Endodermal cell (in vitro differentiated cells): Measurements from ENCODE around the gene AK8. TPM values are rescaled to one million over a fixed set of nuclear protein-coding genes. Genes with fewer than 3 reads are reported as not detected.

Experiments used
- DNase-seq: peaks from one replicate; pipeline ENCODE4 v3.0.0-alpha.2; 2017
- H3K27ac ChIP-seq: 2 replicates; pipeline ENCODE4 v1.5.1; 2013; ENCODE audit warnings: mild to moderate bottlenecking, low read depth, low read length, moderate library complexity
- H3K27me3 ChIP-seq: 2 replicates; pipeline ENCODE4 v1.6.1; 2013; ENCODE audit warnings: mild to moderate bottlenecking, low read length, moderate library complexity; ENCODE audit not compliant: insufficient read depth, control insufficient read depth, poor library complexity, severe bottlenecking
- H3K36me3 ChIP-seq: 2 replicates; pipeline ENCODE4 v1.7.0; 2013; ENCODE audit warnings: mild to moderate bottlenecking, low read length, moderate library complexity; ENCODE audit not compliant: control insufficient read depth, insufficient read depth
- H3K4me1 ChIP-seq: one replicate; pipeline ENCODE4 v1.7.0; 2013; ENCODE audit warnings: low read length; ENCODE audit not compliant: control insufficient read depth, insufficient read depth
- H3K4me3 ChIP-seq: 2 replicates; pipeline ENCODE4 v1.5.1; 2013; ENCODE audit warnings: mild to moderate bottlenecking, low read length, moderate library complexity
- H3K9ac ChIP-seq: 2 replicates; pipeline ENCODE4 v1.6.1; 2013; ENCODE audit warnings: mild to moderate bottlenecking, low read length, moderate library complexity; ENCODE audit not compliant: poor library complexity, severe bottlenecking; ENCODE audit errors: extremely low read depth
- H3K9me3 ChIP-seq: 2 replicates; pipeline ENCODE4 v1.6.1; 2013; ENCODE audit warnings: mild to moderate bottlenecking, low read length, moderate library complexity; ENCODE audit not compliant: control insufficient read depth
- H3K27ac Mint-ChIP-seq: 2 replicates; pipeline ENCODE4 v1.8.0; 2020; ENCODE audit warnings: mixed read lengths
- H3K27me3 Mint-ChIP-seq: 2 replicates; pipeline ENCODE4 v1.8.0; 2021; ENCODE audit warnings: mild to moderate bottlenecking, mixed read lengths; ENCODE audit not compliant: insufficient read depth
- H3K36me3 Mint-ChIP-seq: 2 replicates; pipeline ENCODE4 v1.8.0; 2020; ENCODE audit warnings: low read depth, mixed read lengths
- H3K4me1 Mint-ChIP-seq: 2 replicates; pipeline ENCODE4 v1.8.0; 2020; ENCODE audit warnings: mixed read lengths
- H3K4me3 Mint-ChIP-seq: 2 replicates; pipeline ENCODE4 v1.8.0; 2020; ENCODE audit warnings: mild to moderate bottlenecking, moderate library complexity, mixed read lengths
- H3K9me3 Mint-ChIP-seq: 2 replicates; pipeline ENCODE4 v1.8.0; 2020; ENCODE audit warnings: mild to moderate bottlenecking, mixed read lengths
- WGBS, 2 experiments: methylation state at CpG; one replicate each; pipeline versions ENCODE4 v1.1.5 to v1.1.7; 2013; ENCODE audit warnings: missing lambda C conversion rate in 2 of 2, mixed read lengths in 1 of 2; ENCODE audit not compliant: insufficient coverage in 1 of 2, insufficient read length in 1 of 2; 5-methylcytosine and 5-hydroxymethylcytosine counted together
- total RNA-seq, 2 donors: library from RNA; stranded (reverse); fragmentation: NEBNext Ultra II Directional in 1 of 2; extraction: Animal tissue kit (Norgen Biotek cat#: 25700) in 1 of 2; gene quantifications; 2 replicates in 1 of 2; 3 replicates in 1 of 2; pipeline ENCODE4 v1.2.1, GENCODE V29; 2021
- TF ChIP-seq, protein P1 (sequence below): fragments of 200-600 bp; sonication (generic); conservative IDR thresholded peaks from 2 replicates; pipeline ENCODE4 v1.5.0; 2021; ENCODE audit warnings: antibody characterized with exemption, mild to moderate bottlenecking

Gene AK8
- total RNA-seq, 2 donors from 2014 or later, result 1.3 to 2.6 TPM

DNA sequence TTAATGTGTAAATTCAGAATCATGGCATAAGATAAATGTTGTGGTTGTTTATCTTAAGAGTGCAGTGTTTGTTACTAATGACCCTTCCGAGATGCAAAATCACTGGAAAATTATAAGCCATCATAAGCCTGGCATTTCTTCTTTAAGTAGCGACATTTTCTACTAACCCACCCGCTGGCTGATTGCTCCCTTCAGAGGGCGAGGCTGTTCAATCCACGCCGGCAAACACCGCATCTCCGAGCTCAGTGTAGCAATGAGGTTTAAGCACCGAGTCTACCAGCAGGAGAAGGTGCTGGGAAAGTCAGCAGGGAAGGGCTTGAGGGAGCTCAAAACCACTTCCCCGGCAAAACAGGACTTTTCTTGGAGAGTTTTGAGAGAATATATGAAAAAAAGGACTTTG lies 52.7 kb downstream of the AK8 start:
- DNase-seq, result no peak
- Mint-ChIP-seq H3K4me1 (no peaks in the 10 kb centered on the region), H3K9me3 (no peaks in the 10 kb centered on the region), H3K4me3 (no peak overlapping the region), H3K36me3 (no peaks in the 10 kb centered on the region), H3K27ac (no peak overlapping the region), H3K27me3 (peaks cover 1% of the 10 kb centered on the region)
- H3K4me3 ChIP-seq, result no peak overlapping the region
- no peak overlapping the region for H3K9ac ChIP-seq
- H3K27me3 ChIP-seq, result no peaks in the 10 kb centered on the region
- 82 to 86% methylated on average over 8 to 10 of the region's 10 CpGs for WGBS, 2 experiments
- no peaks in the 10 kb centered on the region for H3K9me3 ChIP-seq
- no peak overlapping the region for H3K27ac ChIP-seq
- TF ChIP-seq, protein P1, sequence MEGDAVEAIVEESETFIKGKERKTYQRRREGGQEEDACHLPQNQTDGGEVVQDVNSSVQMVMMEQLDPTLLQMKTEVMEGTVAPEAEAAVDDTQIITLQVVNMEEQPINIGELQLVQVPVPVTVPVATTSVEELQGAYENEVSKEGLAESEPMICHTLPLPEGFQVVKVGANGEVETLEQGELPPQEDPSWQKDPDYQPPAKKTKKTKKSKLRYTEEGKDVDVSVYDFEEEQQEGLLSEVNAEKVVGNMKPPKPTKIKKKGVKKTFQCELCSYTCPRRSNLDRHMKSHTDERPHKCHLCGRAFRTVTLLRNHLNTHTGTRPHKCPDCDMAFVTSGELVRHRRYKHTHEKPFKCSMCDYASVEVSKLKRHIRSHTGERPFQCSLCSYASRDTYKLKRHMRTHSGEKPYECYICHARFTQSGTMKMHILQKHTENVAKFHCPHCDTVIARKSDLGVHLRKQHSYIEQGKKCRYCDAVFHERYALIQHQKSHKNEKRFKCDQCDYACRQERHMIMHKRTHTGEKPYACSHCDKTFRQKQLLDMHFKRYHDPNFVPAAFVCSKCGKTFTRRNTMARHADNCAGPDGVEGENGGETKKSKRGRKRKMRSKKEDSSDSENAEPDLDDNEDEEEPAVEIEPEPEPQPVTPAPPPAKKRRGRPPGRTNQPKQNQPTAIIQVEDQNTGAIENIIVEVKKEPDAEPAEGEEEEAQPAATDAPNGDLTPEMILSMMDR, result no peak
- H3K4me1 ChIP-seq, result no peaks in the 10 kb centered on the region
- H3K36me3 ChIP-seq, result no peaks in the 10 kb centered on the region

DNA sequence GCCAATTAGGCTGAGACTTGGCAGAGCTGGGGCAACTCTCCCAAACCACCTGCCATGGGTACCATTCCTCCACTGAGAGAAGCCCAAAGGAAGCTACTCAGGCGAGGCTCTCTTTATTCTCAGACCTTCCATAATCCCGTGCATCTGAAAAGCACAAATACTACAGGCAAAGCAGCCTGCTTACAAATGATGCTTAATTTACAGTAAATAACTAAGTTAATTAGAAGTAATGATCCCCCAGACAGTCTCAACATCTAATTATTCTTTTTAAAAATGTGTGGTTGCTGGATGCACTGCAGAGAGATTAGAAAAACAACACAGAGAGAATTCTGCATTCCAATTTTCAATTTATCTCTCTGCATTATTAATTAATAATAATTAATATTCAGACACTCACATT lies 53.1 kb downstream of the AK8 start:
- H3K4me1 Mint-ChIP-seq, result no peaks in the 10 kb centered on the region
- no peak for DNase-seq
- Histone ChIP-seq H3K36me3 (no peaks in the 10 kb centered on the region), H3K9ac (no peak overlapping the region), H3K4me1 (no peaks in the 10 kb centered on the region), H3K4me3 (no peak overlapping the region), H3K27me3 (no peaks in the 10 kb centered on the region), H3K9me3 (no peaks in the 10 kb centered on the region), H3K27ac (no peak overlapping the region)
- 92% methylated on average over 2 of the region's 2 CpGs; no CpG with 5 or more reads in 1 of the 2 experiments for WGBS, 2 experiments
- peaks cover 1% of the 10 kb centered on the region for H3K27me3 Mint-ChIP-seq
- H3K4me3 Mint-ChIP-seq, result no peak overlapping the region
- no peak overlapping the region for H3K27ac Mint-ChIP-seq
- no peaks in the 10 kb centered on the region for H3K36me3 Mint-ChIP-seq
- H3K9me3 Mint-ChIP-seq, result no peaks in the 10 kb centered on the region
- TF ChIP-seq, protein P1, result no peak

DNA sequence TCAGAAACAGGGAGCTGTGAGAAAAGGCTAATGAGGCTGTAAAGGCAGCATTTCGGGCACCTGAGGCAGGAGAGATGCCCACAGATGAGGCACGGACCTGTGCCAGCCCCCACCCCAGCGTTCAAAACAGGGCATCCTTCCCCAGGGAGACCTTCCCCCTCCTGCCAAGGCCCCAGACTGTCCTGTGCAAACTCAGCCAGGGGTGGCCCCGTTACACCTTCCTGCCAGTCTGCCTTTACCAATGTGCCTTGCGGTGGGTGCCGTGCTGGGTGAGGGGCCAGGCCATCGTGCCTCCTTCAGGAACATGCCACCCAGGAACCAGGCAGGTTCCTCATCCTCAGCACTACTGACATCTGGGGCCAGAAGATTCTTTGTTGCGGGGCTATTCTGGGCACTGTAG lies 53.9 kb downstream of the AK8 start:
- WGBS, 2 experiments, result 91 to 94% methylated on average over 6 to 8 of the region's 8 CpGs
- Mint-ChIP-seq H3K36me3 (no peaks in the 10 kb centered on the region), H3K27ac (no peak overlapping the region), H3K4me3 (no peak overlapping the region), H3K9me3 (no peaks in the 10 kb centered on the region), H3K27me3 (peaks cover 1% of the 10 kb centered on the region), H3K4me1 (no peaks in the 10 kb centered on the region)
- TF ChIP-seq, protein P1, result no peak
- H3K4me1 ChIP-seq, result no peaks in the 10 kb centered on the region
- H3K4me3 ChIP-seq, result no peak overlapping the region
- H3K9me3 ChIP-seq, result no peaks in the 10 kb centered on the region
- no peak for DNase-seq
- H3K27ac ChIP-seq, result no peak overlapping the region
- no peaks in the 10 kb centered on the region for H3K36me3 ChIP-seq
- no peak overlapping the region for H3K9ac ChIP-seq
- no peaks in the 10 kb centered on the region for H3K27me3 ChIP-seq
